ENCODE data around the gene TBC1D10A.

Gene TBC1D10A

GRCh38 chr22:30348809-30349208 is 22.1 kb upstream of the TBC1D10A start:
- ChIA-PET POLR2A (interaction anchor here (1.1 to 1.7 kb wide), 2 partner anchors 19 to 48 kb away, joined by 3 read pairs; partner anchors contain the start of gene SEC14L2), CTCF (interaction anchor here (1.2 kb wide), 1 partner anchor 39 kb away, joined by 3 read pairs; no protein-coding TSS in a partner anchor)
- H3K9me3 ChIP-seq (ENCODE audit: control insufficient read depth, insufficient read depth, low read depth, low read length): no peaks in the 10 kb centered on the region
- no peaks in the 10 kb centered on the region for H3K4me1 ChIP-seq (ENCODE audit: control insufficient read depth, insufficient read depth, low read length)
- H3K36me3 ChIP-seq (ENCODE audit: control insufficient read depth in 2 of 2, insufficient read depth in 1 of 2, low read length in 2 of 2): peaks cover 71 to 97% of the 10 kb centered on the region in 2 experiments
- TF ChIP-seq ZNF266 (tag by site-specific recombination; IDR thresholded peaks at IDR 0.05; ENCODE audit: low read depth) (no peak), ZSCAN5A (tag by site-specific recombination; IDR thresholded peaks at IDR 0.05) (no peak), MYNN (tag by site-specific recombination; IDR thresholded peaks at IDR 0.05; ENCODE audit: borderline replicate concordance) (no peak), ZNF394 (tag by site-specific recombination; IDR thresholded peaks at IDR 0.05; ENCODE audit: borderline replicate concordance) (no peak), ZNF155 (tag by site-specific recombination; IDR thresholded peaks at IDR 0.05) (no peak), TCF7L2 (IDR thresholded peaks at IDR 0.05; ENCODE audit: borderline replicate concordance, low read depth, low read length) (no peak), KLF9 (tag by site-specific recombination; IDR thresholded peaks at IDR 0.05; ENCODE audit: low read depth) (no peak), ZNF23 (tag by site-specific recombination; IDR thresholded peaks at IDR 0.05; ENCODE audit: borderline replicate concordance) (no peak), ZNF302 (tag by site-specific recombination; IDR thresholded peaks at IDR 0.05; ENCODE audit: low read depth) (no peak), ZSCAN30 (tag by site-specific recombination; IDR thresholded peaks at IDR 0.05) (no peak), ZNF501 (tag by site-specific recombination; IDR thresholded peaks at IDR 0.05) (no peak), ZNF202 (tag by site-specific recombination; IDR thresholded peaks at IDR 0.05; ENCODE audit: borderline replicate concordance) (no peak), ZNF335 (tag by site-specific recombination; conservative IDR thresholded peaks at IDR 0.05) (no peak), ZNF324 (tag by site-specific recombination; IDR thresholded peaks at IDR 0.05) (no peak), ZNF658 (tag by site-specific recombination; IDR thresholded peaks at IDR 0.05) (no peak)
- TF ChIP-seq, protein P1, sequence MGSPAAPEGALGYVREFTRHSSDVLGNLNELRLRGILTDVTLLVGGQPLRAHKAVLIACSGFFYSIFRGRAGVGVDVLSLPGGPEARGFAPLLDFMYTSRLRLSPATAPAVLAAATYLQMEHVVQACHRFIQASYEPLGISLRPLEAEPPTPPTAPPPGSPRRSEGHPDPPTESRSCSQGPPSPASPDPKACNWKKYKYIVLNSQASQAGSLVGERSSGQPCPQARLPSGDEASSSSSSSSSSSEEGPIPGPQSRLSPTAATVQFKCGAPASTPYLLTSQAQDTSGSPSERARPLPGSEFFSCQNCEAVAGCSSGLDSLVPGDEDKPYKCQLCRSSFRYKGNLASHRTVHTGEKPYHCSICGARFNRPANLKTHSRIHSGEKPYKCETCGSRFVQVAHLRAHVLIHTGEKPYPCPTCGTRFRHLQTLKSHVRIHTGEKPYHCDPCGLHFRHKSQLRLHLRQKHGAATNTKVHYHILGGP (tag by site-specific recombination; IDR thresholded peaks at IDR 0.05): no peak
- H3K27ac ChIP-seq (ENCODE audit: extremely low read depth, low read depth, low read length): no peak overlapping the region
- no peak overlapping the region for H3K4me3 ChIP-seq (ENCODE audit: low read depth, low read length)

GRCh38 chr22:30348404-30348803 is 21.7 kb upstream of the TBC1D10A start:
- no peak overlapping the region for H3K27ac ChIP-seq (ENCODE audit: extremely low read depth, low read depth, low read length)
- POLR2A ChIA-PET: interaction anchor here (1.5 kb wide), 1 partner anchor 8 kb away, joined by 4 read pairs; the partner anchor contains the start of genes CCDC157 and SF3A1
- peaks cover 74 to 98% of the 10 kb centered on the region in 2 experiments for H3K36me3 ChIP-seq (ENCODE audit: control insufficient read depth in 2 of 2, insufficient read depth in 1 of 2, low read length in 2 of 2)
- no peaks in the 10 kb centered on the region for H3K4me1 ChIP-seq (ENCODE audit: control insufficient read depth, insufficient read depth, low read length)
- TF ChIP-seq ZSCAN16 (tag by site-specific recombination; IDR thresholded peaks at IDR 0.05) (no peak), ZNF302 (tag by site-specific recombination; IDR thresholded peaks at IDR 0.05; ENCODE audit: low read depth) (no peak), KLF17 (tag by site-specific recombination; IDR thresholded peaks at IDR 0.05) (no peak), ZNF423 (tag by site-specific recombination; IDR thresholded peaks at IDR 0.05) (no peak), ZNF510 (tag by site-specific recombination; IDR thresholded peaks at IDR 0.05; ENCODE audit: insufficient replicate concordance) (no peak), GLIS1 (tag by site-specific recombination; IDR thresholded peaks at IDR 0.05) (no peak), ZNF670 (tag by site-specific recombination; IDR thresholded peaks at IDR 0.05; ENCODE audit: low read depth) (no peak), ZNF561 (tag by site-specific recombination; IDR thresholded peaks at IDR 0.05; ENCODE audit: borderline replicate concordance) (no peak), PRDM1 (tag by site-specific recombination; IDR thresholded peaks at IDR 0.05) (no peak), ZNF555 (tag by site-specific recombination; conservative IDR thresholded peaks at IDR 0.05) (no peak), ZNF416 (tag by site-specific recombination; IDR thresholded peaks at IDR 0.05) (no peak), YY1 (tag by site-specific recombination; IDR thresholded peaks at IDR 0.05) (no peak), ZFHX2 (tag by site-specific recombination; conservative IDR thresholded peaks at IDR 0.05) (no peak), ZNF707 (tag by site-specific recombination; IDR thresholded peaks at IDR 0.05) (no peak)
- TF ChIP-seq, protein P1 (tag by site-specific recombination; IDR thresholded peaks at IDR 0.05): no peak
- no peaks in the 10 kb centered on the region for H3K9me3 ChIP-seq (ENCODE audit: control insufficient read depth, insufficient read depth, low read depth, low read length)
- no peak overlapping the region for H3K4me3 ChIP-seq (ENCODE audit: low read depth, low read length)
- CTCF ChIA-PET: interaction anchor here (1.2 kb wide), 1 partner anchor 39 kb away, joined by 3 read pairs; no protein-coding TSS in a partner anchor
